Raji (cell line): ENCODE data around the gene SLC1A3.

Experiments
- POLR2A ChIP-seq: IDR thresholded peaks from 2 replicates; pipeline ENCODE4 v1.6.1; 2011; ENCODE audit warnings: low read depth, low read length, control low read depth; ENCODE audit not compliant: insufficient read depth

SLC1A3 gene

DNA sequence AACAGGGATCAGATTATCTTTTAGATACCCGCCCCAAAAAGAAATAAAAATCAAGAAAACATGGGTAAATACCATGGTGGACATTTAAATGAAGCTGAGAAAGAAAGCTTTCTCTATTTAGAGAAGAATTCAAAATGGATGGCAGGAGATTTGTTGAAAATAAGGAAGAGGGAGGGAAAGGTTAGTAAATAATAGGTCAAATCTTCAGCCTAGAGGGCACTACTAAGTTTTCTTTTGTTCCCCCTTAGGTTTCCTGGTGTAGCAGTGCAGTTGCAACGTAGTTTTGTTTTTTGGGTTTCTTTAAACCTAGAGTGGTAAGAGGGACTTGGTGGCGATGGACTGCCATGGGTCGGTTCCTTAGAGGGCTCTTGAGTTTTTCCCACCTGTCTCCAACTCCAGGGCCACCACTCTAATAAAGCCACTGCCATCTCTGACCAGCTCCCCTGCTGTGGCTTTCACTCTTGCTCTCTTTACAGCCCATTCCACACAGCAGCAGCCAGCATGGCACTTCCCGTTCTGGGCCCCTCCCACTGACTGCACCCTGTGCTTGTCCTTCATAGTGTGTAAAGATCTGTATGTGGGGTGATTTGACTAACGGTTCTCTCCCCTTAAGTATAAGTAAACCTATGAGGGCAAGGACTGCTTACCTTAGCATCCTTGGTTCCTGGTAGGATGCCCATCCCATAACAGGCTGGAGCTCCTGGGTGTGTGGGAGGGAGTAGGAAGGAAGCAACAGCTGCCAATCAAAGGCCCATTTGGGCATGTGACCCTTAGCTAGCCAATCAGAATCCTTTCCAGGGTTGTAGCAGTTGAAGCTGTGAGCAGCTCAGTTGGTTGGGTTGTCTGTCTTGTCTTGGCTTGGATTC lies 118.3 kb downstream of the SLC1A3 start:
- peak; percentile 76 for TF ChIP-seq POLR2A

DNA sequence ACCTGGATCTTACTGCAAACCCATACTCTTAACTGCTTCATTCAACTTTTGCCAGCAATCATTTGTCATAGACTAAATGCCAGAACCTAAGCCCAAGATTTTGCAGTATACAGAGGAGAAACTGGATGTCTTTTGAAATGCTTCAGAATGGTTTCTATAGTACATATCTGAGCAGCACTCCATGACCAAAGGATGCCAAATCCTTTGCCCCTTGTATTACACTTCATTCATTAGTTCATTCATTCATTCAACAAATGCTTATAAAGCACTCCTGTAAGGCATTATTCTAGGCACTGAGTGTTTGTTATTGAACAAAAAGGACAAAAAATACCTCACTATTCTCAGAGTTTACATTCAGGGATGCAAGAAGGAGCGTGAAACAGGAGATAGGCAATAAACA lies 119.9 kb downstream of the SLC1A3 start:
- no peak for TF ChIP-seq POLR2A

DNA sequence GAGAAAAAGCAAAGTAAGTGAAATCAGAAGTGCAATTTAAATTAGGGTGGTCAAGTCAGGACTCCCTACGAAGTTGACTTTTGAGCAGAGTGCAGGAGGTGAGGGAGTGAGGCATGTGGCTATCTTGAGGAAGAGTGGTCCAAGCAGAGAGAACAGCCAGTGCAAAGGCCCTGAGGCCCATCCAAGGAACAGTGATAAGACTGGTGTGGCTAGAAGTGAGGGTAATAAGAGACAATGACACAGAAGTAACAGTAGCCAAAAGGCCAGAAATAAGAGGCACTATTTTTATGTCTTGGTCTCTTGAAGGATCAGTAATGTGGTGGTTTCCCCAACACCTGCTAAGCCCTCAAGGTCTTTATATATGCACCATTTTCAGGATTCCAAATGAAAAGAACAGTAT lies 120.4 kb downstream of the SLC1A3 start:
- TF ChIP-seq POLR2A = no peak

DNA sequence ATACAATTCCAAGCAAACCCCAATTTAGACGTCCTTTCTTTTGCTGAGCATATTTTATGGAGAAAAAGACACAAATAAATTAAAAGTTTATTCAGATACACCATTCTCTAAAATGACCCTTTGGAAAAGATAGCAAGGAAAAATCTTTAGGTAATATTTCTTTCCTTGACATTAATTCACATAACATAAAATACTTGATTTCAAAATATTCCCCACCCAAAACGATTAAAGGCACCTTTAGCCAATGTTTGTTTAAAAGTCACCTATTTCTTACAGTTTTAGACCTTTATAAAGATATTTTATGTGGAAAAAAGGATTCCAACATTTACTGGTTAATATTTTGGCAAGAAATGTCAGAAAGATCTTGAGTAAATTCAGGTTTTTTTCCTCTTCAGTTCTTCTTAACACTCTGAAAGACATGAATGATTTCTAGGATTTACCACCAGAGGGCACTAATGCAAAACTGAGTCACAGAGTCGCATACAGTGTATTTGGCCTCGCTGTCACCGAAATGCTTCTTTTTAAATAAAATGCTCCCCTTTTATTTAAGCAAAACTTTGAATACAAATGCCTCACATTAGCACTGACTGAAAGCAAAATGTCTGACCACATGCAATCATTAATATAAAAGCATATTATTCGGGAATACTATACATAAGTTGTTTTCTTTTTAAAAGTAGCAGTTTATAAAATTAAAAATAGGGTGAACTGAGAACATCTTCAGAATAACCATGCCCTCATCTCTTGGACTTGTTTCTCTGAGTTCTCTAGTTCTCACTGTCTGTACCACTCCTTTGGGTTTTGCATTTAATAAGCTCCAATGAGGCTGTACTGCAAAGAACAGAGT lies 122.5 kb downstream of the SLC1A3 start:
- TF ChIP-seq POLR2A = no peak

DNA sequence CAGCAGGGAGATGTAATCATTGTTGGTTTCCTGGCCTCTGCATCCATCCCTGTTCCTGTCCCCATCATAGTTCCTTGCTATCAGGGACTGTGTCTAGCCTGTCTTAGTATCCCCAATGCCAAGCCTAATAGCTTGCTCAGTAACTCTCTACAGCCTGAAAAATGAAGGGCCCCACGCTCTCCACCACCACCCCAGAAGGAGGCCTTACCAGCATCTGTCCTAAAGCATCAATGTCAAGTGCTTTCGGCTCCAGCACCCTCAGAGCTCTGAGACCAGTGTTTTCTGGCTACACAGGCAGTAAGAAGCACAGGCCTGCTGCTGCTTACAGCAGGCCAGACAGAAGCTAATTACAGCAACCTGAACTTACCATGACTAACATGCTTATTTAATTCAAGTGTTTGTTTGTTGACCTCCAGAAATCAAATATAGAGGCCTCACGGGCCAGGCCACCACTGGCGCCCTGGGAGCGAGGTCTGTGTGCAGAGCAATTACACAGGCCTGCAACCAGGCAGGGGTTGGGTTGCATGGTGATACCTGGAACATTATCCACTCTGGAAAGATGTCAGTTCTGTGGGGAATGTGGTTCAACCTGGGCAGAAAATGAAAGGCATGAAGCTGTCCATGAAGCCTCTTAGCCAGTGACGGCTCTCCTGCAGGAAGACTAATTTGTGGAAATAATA lies 124.3 kb downstream of the SLC1A3 start:
- no peak for TF ChIP-seq POLR2A

DNA sequence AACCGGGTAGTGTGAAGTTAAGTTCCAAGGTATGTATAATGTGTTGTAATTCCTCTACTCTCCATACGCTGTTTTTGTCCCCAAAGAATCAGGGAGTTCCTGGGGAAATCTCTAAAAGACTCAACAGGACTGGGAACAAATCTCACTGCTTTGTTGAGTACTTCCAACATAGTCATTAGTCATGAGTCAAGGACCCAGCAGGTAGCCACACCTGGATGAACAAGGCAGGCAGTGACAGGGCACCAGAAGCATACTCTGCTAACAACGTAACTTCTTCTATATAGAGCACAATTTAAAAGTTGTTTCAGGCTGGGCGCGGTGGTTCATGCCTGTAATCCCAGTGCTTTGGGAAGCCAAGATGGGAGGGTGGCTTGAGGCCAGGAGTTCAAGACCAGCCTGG lies 126.8 kb downstream of the SLC1A3 start:
- TF ChIP-seq POLR2A = no peak

DNA sequence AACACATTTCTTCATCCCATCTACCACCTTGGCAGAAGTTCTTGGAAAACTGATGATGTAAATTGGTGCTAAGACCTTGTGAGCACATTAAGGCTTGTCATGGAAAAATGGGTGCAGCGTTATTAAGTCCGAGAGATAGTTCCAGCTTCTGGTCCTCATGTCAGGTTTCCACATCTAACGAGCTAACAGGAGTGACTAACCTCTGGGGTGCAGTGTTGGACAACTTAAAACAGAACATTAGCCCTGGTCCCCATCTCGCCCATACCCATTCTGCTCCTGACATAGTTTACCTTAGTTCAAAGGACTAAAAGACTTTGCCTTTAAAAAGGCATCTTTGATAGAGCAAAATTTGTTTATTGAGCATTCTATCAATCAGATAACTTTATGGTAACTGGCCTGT lies 128.0 kb downstream of the SLC1A3 start:
- no peak for TF ChIP-seq POLR2A

DNA sequence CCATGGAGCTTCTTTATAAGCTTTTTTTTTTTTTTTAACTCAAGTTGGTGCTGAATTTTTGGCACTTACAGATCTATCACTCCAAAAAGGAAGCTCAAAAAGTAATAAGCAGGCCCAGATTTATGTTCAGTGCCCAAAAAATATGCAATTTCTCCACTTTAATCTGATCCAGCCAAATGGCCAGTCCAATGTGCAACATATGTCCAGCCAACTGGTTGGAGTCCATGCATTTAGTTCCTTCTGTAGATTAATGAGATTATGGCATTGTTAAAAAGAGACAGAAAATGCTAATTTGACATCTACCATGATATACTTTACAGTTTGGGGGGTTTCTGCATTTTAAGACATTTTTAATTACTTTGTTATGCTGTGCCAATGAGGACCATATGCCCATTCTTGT lies 129.5 kb downstream of the SLC1A3 start:
- TF ChIP-seq POLR2A = no peak
